Stimulated activated effector memory CD8-positive, alpha-beta T cell treated with anti-CD3 and anti-CD28 coated beads, Interleukin-12 subunit alpha, Interleukin-12 subunit beta, amount 100 ng/mL, for 72 hours (primary cell): ENCODE data around the gene CXorf49B.
"Not testable (repeated sequence)": the region's sequence is repeated elsewhere in the genome, so short reads cannot be mapped to it uniquely, and the experiment has no call there.

Experiments used
- ATAC-seq: fragments of 150-1000 bp; cut with Tn5 transposase; 2 replicates; pipeline ENCODE4 v1.10.0; 2021
- DNase-seq, 2 donors: peaks; one replicate each; pipeline ENCODE4 v3.0.0; 2021 to 2022; ENCODE audit warnings: low spot score in 2 of 2
- H3K27ac Mint-ChIP-seq: one replicate; pipeline ENCODE4 v1.8.0; 2022; ENCODE audit warnings: mild to moderate bottlenecking, mixed read lengths
- H3K36me3 Mint-ChIP-seq: one replicate; pipeline ENCODE4 v1.8.0; 2022; ENCODE audit warnings: mild to moderate bottlenecking, mixed read lengths
- H3K4me1 Mint-ChIP-seq: one replicate; pipeline ENCODE4 v1.8.0; 2022; ENCODE audit warnings: mixed read lengths
- H3K4me3 Mint-ChIP-seq: one replicate; pipeline ENCODE4 v1.8.0; 2022; ENCODE audit warnings: mild to moderate bottlenecking, mixed read lengths
- H3K9me3 Mint-ChIP-seq: one replicate; pipeline ENCODE4 v1.8.0; 2022; ENCODE audit warnings: mixed read lengths

CXorf49B gene

DNA sequence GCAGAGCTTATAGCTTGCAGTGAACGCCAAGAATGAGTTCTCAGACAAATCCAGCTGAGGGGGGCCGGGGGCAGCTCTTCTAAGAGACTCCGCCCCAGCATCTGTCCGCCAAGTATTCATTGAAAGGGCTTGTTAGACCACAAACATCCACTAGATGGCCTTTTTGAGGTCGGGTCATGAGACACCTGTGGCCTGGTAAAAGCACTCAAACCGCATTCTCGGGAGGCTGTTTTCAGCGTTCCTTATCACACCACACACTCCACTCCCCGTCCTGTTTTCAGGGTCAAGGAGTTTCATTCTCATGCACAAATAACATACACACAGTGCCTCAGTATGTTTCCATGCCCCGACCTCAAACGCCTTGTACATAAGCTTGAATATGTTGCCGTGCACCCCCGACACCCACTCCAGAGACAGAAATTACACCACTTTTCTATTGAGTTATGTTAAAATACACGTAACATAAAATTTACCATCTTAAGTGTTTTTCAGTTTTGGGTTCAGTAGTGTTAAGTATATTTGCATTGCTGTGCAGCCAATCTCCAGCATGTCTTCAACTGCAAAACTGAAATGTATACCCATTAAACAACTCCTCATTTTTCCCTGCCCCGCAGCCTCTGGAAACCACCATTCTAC is 21.3 kb downstream of the CXorf49B start:
- H3K27ac Mint-ChIP-seq, H3K9me3 Mint-ChIP-seq, H3K4me1 Mint-ChIP-seq, H3K4me3 Mint-ChIP-seq, DNase-seq, H3K36me3 Mint-ChIP-seq: not testable (repeated sequence)
- ATAC-seq: peak; percentile 62

DNA sequence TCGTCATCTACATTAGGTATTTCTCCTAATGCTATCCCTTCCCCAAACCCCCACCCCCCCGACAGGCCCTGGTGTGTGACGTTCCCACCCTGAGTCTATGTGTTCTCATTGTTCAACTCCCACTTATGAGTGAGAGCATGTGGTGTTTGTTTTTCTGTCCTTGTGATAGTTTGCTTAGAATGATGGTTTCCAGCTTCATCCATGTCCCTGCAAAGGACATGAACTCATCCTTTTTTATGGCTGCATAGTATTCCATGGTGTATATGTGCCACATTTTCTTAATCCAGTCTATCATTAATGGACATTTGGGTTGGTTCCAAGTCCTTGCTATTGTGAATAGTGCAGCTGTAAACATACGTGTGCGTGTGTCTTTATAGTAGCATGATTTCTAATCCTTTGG is 43.3 kb downstream of the CXorf49B start:
- H3K4me1 Mint-ChIP-seq, ATAC-seq, H3K4me3 Mint-ChIP-seq, H3K36me3 Mint-ChIP-seq, H3K27ac Mint-ChIP-seq, DNase-seq, H3K9me3 Mint-ChIP-seq: not testable (repeated sequence)

DNA sequence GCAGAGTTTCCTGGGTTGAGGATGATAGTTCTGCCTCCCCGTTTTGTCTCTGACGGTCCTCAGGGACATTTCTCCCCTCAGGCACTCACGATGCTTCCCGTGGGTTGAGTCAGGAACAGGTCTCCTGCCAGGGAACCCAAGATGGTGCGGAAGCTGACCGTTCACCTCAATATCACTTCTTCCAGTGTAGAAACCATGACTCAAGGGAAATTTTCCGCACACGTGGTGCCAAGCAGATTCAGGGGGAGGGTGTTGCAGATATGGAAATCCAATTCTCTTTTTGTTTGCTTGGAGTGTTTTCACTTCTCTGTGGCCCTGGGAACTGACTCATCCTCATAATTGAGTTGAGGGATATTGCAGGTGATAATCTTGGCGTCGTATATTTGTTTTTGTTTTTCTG is 46.7 kb downstream of the CXorf49B start:
- H3K27ac Mint-ChIP-seq: no peak overlapping the region
- no peak overlapping the region for H3K4me3 Mint-ChIP-seq
- no peaks in the 10 kb centered on the region for H3K9me3 Mint-ChIP-seq
- ATAC-seq: no peak
- H3K36me3 Mint-ChIP-seq: no peaks in the 10 kb centered on the region
- H3K4me1 Mint-ChIP-seq: no peaks in the 10 kb centered on the region
- no peak for DNase-seq

DNA sequence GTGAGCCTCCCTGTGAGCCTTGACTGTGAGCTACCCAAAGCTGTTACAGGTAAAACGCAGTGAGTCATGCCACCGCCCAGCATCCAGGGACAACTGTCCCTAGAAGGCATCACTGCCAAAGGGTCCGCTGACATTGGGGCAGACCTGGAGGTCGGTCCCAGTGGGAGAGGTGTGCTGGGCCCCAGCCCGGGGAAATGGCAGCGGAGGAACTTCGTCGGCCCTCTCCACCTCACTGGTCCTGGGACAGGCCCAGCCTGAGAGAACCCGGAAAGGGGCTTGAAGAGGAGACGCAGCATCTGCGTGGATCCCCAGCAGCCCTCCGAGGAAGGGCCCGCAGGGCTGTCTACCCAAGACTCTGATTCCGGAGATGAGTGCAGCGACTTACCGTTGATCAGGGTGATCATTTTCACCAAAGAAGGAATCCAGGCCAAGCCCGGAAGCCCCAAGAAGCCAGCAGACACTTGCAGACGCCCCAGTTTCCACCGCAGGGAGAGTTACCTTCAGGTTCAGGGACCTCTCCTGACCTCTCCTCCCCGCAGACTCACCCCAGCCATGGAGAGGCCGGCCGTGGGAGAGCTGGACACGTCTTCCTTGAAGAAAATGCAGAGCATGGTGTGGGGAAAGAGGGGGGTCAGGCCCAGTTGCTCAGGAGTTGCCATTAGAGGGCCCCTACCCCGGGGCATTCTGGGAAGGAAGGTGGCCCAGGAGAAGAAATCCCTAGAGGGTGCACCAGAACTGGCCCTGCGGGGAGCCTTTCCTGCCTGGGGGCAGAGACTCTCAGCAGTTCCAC is 51.2 kb downstream of the CXorf49B start:
- DNase-seq (no peak), ATAC-seq (no peak)
- H3K4me1 Mint-ChIP-seq: no peaks in the 10 kb centered on the region
- no peak overlapping the region for H3K4me3 Mint-ChIP-seq
- H3K36me3 Mint-ChIP-seq: no peaks in the 10 kb centered on the region
- no peak overlapping the region for H3K27ac Mint-ChIP-seq
- H3K9me3 Mint-ChIP-seq: no peaks in the 10 kb centered on the region

DNA sequence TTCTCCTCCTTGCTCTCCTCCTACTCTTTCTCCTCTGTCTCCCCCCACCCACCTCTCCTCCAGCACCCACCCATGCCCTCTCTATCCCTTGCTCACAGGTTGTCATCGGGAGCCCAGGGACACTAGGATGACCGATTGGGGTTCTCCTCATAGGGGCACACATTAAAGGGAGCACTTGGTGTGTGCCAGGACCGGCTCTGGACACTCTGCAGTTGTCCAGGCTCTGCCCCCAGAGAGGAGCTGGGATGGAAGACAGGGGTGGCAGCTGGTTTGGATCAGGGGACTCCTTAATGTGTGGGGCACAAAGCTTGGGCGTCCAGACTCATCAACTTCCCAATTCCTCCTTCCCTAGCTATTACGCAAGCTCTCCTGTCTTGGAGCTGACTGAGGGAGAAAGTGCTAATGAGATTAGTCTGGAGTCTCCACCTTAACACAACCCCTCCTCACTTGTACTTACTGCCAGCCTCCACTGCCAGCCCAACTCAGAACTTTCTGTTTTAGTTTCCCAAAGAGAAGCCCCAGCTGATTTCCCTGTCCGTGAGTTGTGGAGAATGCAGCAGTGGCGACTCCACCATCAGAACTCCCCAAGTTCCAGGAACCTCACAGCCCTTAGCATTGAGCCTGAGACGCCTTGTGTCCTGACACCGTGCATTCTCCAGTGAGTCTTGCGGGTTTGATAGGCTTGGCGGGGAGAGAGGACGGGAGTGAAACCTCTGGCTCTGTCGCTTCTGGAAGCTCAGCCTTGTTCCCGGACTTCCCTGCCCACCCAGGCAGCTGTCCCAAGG is 52.2 kb downstream of the CXorf49B start:
- H3K36me3 Mint-ChIP-seq: no peaks in the 10 kb centered on the region
- no peak overlapping the region for H3K4me3 Mint-ChIP-seq

GRCh38 chrX:71815906-71816156 is 52.7 kb downstream of the CXorf49B start:
- no peak overlapping the region for H3K4me3 Mint-ChIP-seq
- no peak overlapping the region for H3K27ac Mint-ChIP-seq
- no peak for ATAC-seq
- H3K4me1 Mint-ChIP-seq: no peaks in the 10 kb centered on the region
- no peak for DNase-seq
- no peaks in the 10 kb centered on the region for H3K36me3 Mint-ChIP-seq
- H3K9me3 Mint-ChIP-seq: no peaks in the 10 kb centered on the region

More for the DNA sequence above, 52.2 kb downstream of the CXorf49B start:
- Mint-ChIP-seq H3K4me1 (no peaks in the 10 kb centered on the region), H3K27ac (no peak overlapping the region), H3K9me3 (no peaks in the 10 kb centered on the region)
- ATAC-seq: no peak
- DNase-seq: no peak
